ENCODE data around the gene IRGM. TPM values are rescaled to one million over a fixed set of nuclear protein-coding genes. Genes with fewer than 3 reads are reported as not detected.
A peak's percentile ranks its signal among the peaks of the same experiment; 100 is the strongest.
"Not testable (repeated sequence)": the region's sequence is repeated elsewhere in the genome, so short reads cannot be mapped to it uniquely, and the experiment has no call there.

IRGM gene
- total RNA-seq, 2 experiments from 2014 or later, result 3.0 to 4.1 TPM

- H3K27ac Mint-ChIP-seq, H3K4me3 Mint-ChIP-seq, DNase-seq, ATAC-seq: not testable (repeated sequence)
- CTCF ChIA-PET, result interaction anchor here (1.1 to 3.5 kb wide), 14 partner anchors 16 to 387 kb away, joined by 3 to 72 read pairs (median 20); partner anchors contain the start of genes RBM22 and SMIM3
- Mint-ChIP-seq H3K27me3 (ENCODE audit: low read depth) (peaks cover 12% of the 10 kb centered on the region), H3K9me3 (ENCODE audit: insufficient read depth) (peaks cover 11% of the 10 kb centered on the region), H3K4me1 (ENCODE audit: low read depth) (peaks cover 36% of the 10 kb centered on the region), H3K36me3 (ENCODE audit: low read depth) (peaks cover 14% of the 10 kb centered on the region)
- POLR2A ChIA-PET, result interaction anchor here (0.9 to 2.3 kb wide), 5 partner anchors 12 to 144 kb away, joined by 3 to 52 read pairs (median 7); partner anchors contain the start of genes DCTN4, RBM22 and SMIM3
Measured at GRCh38 chr5:150845185-150845859, 999 bp upstream of the IRGM start.

GRCh38 chr5:150846654-150847333 is 473 bp downstream of the IRGM start:
- Mint-ChIP-seq H3K27me3 (ENCODE audit: low read depth) (peaks cover 3% of the 10 kb centered on the region), H3K36me3 (ENCODE audit: low read depth) (peaks cover 14% of the 10 kb centered on the region), H3K4me1 (ENCODE audit: low read depth) (peaks cover 39% of the 10 kb centered on the region), H3K9me3 (ENCODE audit: insufficient read depth) (peaks cover 11% of the 10 kb centered on the region), H3K27ac (peak overlapping the region; percentile 95), H3K4me3 (peak overlapping the region; percentile 75)
- peak; percentile 94 for ATAC-seq
- CTCF ChIA-PET, result interaction anchor here (0.6 to 3.5 kb wide), 50 partner anchors 8 to 406 kb away, joined by 3 to 72 read pairs (median 4); partner anchors contain the start of genes DCTN4, GM2A, RBM22 and SMIM3
- POLR2A ChIA-PET, result interaction anchor here (0.9 to 2.3 kb wide), 10 partner anchors 46 to 389 kb away, joined by 3 to 52 read pairs (median 6); partner anchors contain the start of genes DCTN4, RBM22 and SMIM3
- peak; percentile 83 for DNase-seq

GRCh38 chr5:150847334-150847695 is 994 bp downstream of the IRGM start:
- CTCF ChIA-PET, result interaction anchor here (0.6 to 3.5 kb wide), 30 partner anchors 8 to 405 kb away, joined by 3 to 72 read pairs (median 5); partner anchors contain the start of genes DCTN4, GM2A, RBM22 and SMIM3
- peak overlapping the region; percentile 75 for H3K4me3 Mint-ChIP-seq
- peak overlapping the region; percentile 95 for H3K27ac Mint-ChIP-seq
- peaks cover 11% of the 10 kb centered on the region for H3K9me3 Mint-ChIP-seq (ENCODE audit: insufficient read depth)
- H3K36me3 Mint-ChIP-seq (ENCODE audit: low read depth), result peaks cover 14% of the 10 kb centered on the region
- H3K27me3 Mint-ChIP-seq (ENCODE audit: low read depth), result peaks cover 3% of the 10 kb centered on the region
- ATAC-seq (no peak), DNase-seq (no peak)
- H3K4me1 Mint-ChIP-seq (ENCODE audit: low read depth), result peaks cover 39% of the 10 kb centered on the region
- POLR2A ChIA-PET, result interaction anchor here (1.4 to 2.3 kb wide), 6 partner anchors 46 to 390 kb away, joined by 4 to 52 read pairs (median 12); partner anchors contain the start of genes DCTN4, RBM22 and SMIM3

- H3K36me3 Mint-ChIP-seq (ENCODE audit: low read depth), result peaks cover 14% of the 10 kb centered on the region
- POLR2A ChIA-PET, result no interaction called here
- H3K4me1 Mint-ChIP-seq (ENCODE audit: low read depth), result peaks cover 39% of the 10 kb centered on the region
Measured at GRCh38 chr5:150848271-150848670, 1.9 kb downstream of the IRGM start.

GRCh38 chr5:150851039-150851438 is 4.7 kb downstream of the IRGM start:
- Mint-ChIP-seq H3K27ac (no peak overlapping the region), H3K36me3 (ENCODE audit: low read depth) (peaks cover 16% of the 10 kb centered on the region), H3K9me3 (ENCODE audit: insufficient read depth) (peaks cover 22% of the 10 kb centered on the region), H3K4me1 (ENCODE audit: low read depth) (peaks cover 36% of the 10 kb centered on the region), H3K4me3 (no peak overlapping the region), H3K27me3 (ENCODE audit: low read depth) (no peaks in the 10 kb centered on the region)
- CTCF ChIA-PET, result interaction anchor here (1.1 to 1.7 kb wide), 3 partner anchors 72 to 291 kb away, joined by 3 to 4 read pairs (median 4); partner anchors contain the start of gene SMIM3
- POLR2A ChIA-PET, result no interaction called here
- no peak for DNase-seq
- ATAC-seq, result no peak

More at GRCh38 chr5:150848271-150848670, 1.9 kb downstream of the IRGM start:
- ATAC-seq (no peak), DNase-seq (no peak)
- CTCF ChIA-PET, result interaction anchor here (3.0 to 3.5 kb wide), 3 partner anchors 67 to 148 kb away, joined by 16 to 72 read pairs (median 57); partner anchors contain the start of genes RBM22 and SMIM3
- Mint-ChIP-seq H3K27ac (no peak overlapping the region), H3K9me3 (ENCODE audit: insufficient read depth) (peaks cover 11% of the 10 kb centered on the region), H3K27me3 (ENCODE audit: low read depth) (no peaks in the 10 kb centered on the region), H3K4me3 (no peak overlapping the region)

- DNase-seq, result no peak
- Mint-ChIP-seq H3K4me1 (ENCODE audit: low read depth) (peaks cover 16% of the 10 kb centered on the region), H3K9me3 (ENCODE audit: insufficient read depth) (peaks cover 19% of the 10 kb centered on the region), H3K27me3 (ENCODE audit: low read depth) (no peaks in the 10 kb centered on the region), H3K4me3 (no peak overlapping the region), H3K36me3 (ENCODE audit: low read depth) (peaks cover 11% of the 10 kb centered on the region), H3K27ac (no peak overlapping the region)
- no peak for ATAC-seq
- CTCF ChIA-PET, result interaction anchor here (1.5 kb wide), 1 partner anchor 153 kb away, joined by 5 read pairs; the partner anchor contains the start of gene RBM22
- POLR2A ChIA-PET, result no interaction called here
Measured at GRCh38 chr5:150853561-150853960, 7.2 kb downstream of the IRGM start.

- H3K4me3 Mint-ChIP-seq; DNase-seq; H3K27ac Mint-ChIP-seq; H3K27me3 Mint-ChIP-seq (ENCODE audit: low read depth); POLR2A ChIA-PET; ATAC-seq; H3K36me3 Mint-ChIP-seq (ENCODE audit: low read depth); CTCF ChIA-PET; H3K4me1 Mint-ChIP-seq (ENCODE audit: low read depth): not testable (repeated sequence)
- peaks cover 28% of the 10 kb centered on the region for H3K9me3 Mint-ChIP-seq (ENCODE audit: insufficient read depth)
Measured at GRCh38 chr5:150856700-150857099, 10.4 kb downstream of the IRGM start.

- no peak for ATAC-seq
- Mint-ChIP-seq H3K9me3 (ENCODE audit: insufficient read depth) (peaks cover 25% of the 10 kb centered on the region), H3K4me1 (ENCODE audit: low read depth) (no peaks in the 10 kb centered on the region), H3K27me3 (ENCODE audit: low read depth) (peaks cover 3% of the 10 kb centered on the region), H3K4me3 (no peak overlapping the region), H3K36me3 (ENCODE audit: low read depth) (peaks cover 2% of the 10 kb centered on the region), H3K27ac (no peak overlapping the region)
- no peak for DNase-seq
- POLR2A ChIA-PET, result no interaction called here
- CTCF ChIA-PET, result no interaction called here
Measured at GRCh38 chr5:150860246-150860821, 14.0 kb downstream of the IRGM start.

- no peak for ATAC-seq
- Mint-ChIP-seq H3K27ac (no peak overlapping the region), H3K4me3 (no peak overlapping the region), H3K4me1 (ENCODE audit: low read depth) (no peaks in the 10 kb centered on the region), H3K36me3 (ENCODE audit: low read depth) (no peaks in the 10 kb centered on the region), H3K27me3 (ENCODE audit: low read depth) (peaks cover 3% of the 10 kb centered on the region), H3K9me3 (ENCODE audit: insufficient read depth) (peaks cover 21% of the 10 kb centered on the region)
- ChIA-PET CTCF (no interaction called here), POLR2A (no interaction called here)
- no peak for DNase-seq
Measured at GRCh38 chr5:150862070-150862469, 15.7 kb downstream of the IRGM start.

- no peak overlapping the region for H3K4me3 Mint-ChIP-seq
- no peak for DNase-seq
- H3K9me3 Mint-ChIP-seq (ENCODE audit: insufficient read depth), result peaks cover 7% of the 10 kb centered on the region
- ATAC-seq, result no peak
- H3K36me3 Mint-ChIP-seq (ENCODE audit: low read depth), result no peaks in the 10 kb centered on the region
- ChIA-PET POLR2A (no interaction called here), CTCF (no interaction called here)
- H3K4me1 Mint-ChIP-seq (ENCODE audit: low read depth), result no peaks in the 10 kb centered on the region
- no peaks in the 10 kb centered on the region for H3K27me3 Mint-ChIP-seq (ENCODE audit: low read depth)
- no peak overlapping the region for H3K27ac Mint-ChIP-seq
Measured at GRCh38 chr5:150879358-150879757, 33.0 kb downstream of the IRGM start.

GRCh38 chr5:150895431-150896428 is 49.4 kb downstream of the IRGM start:
- no peak for ATAC-seq
- H3K36me3 Mint-ChIP-seq (ENCODE audit: low read depth), result peaks cover 17% of the 10 kb centered on the region
- no peak overlapping the region for H3K4me3 Mint-ChIP-seq
- H3K27me3 Mint-ChIP-seq (ENCODE audit: low read depth), result no peaks in the 10 kb centered on the region
- H3K4me1 Mint-ChIP-seq (ENCODE audit: low read depth), result no peaks in the 10 kb centered on the region
- ChIA-PET CTCF (interaction anchor here (1.0 kb wide), 1 partner anchor 49 kb away, joined by 4 read pairs; the partner anchor contains the start of gene IRGM), POLR2A (no interaction called here)
- DNase-seq, result no peak
- H3K27ac Mint-ChIP-seq, result no peak overlapping the region
- H3K9me3 Mint-ChIP-seq (ENCODE audit: insufficient read depth), result peaks cover 52% of the 10 kb centered on the region

Measured in activated CD8-positive, alpha-beta T cell treated with anti-CD3 and anti-CD28 coated beads, Interleukin-2, amount 10 ng/mL, durations not matched to agents 7 days and 5 days (primary cell).